Sciatic nerve (tissue), 2 donors: ENCODE measurements around the gene KCNJ3. TPM values are rescaled to one million over a fixed set of nuclear protein-coding genes. Genes with fewer than 3 reads are reported as not detected.
"Not testable (repeated sequence)": the region's sequence is repeated elsewhere in the genome, so short reads cannot be mapped to it uniquely, and the experiment has no call there.

ENCODE experiments used
- ATAC-seq: fragments of 200-7000 bp; cut with Tn5 transposase; one replicate; pipeline ENCODE4 v1.9.1; 2020; ENCODE audit warnings: mild to moderate bottlenecking, moderate library complexity
- DNase-seq: peaks from one replicate; pipeline ENCODE4 v3.0.0-alpha.2; 2020; ENCODE audit warnings: low spot score
- intact Hi-C: fragments of 100-400 bp; cut with DNase I; formaldehyde crosslinking; loops from one replicate; pipeline ENCODE4 v1.14.2; 2022
- total RNA-seq: library from RNA; stranded (reverse); fragmentation: NEBNext Ultra II Directional; extraction: Animal tissue kit (Norgen Biotek cat#: 25700); gene quantifications from one replicate; pipeline ENCODE4 v1.2.1, GENCODE V29; 2021
- donor health status: DM: no; HTN: no; CAD: no.
- donor health status: DM: no; HTN: no; CAD: no.

Gene KCNJ3
- total RNA-seq, 1 donor from 2014 or later, result 0.62 TPM

DNA sequence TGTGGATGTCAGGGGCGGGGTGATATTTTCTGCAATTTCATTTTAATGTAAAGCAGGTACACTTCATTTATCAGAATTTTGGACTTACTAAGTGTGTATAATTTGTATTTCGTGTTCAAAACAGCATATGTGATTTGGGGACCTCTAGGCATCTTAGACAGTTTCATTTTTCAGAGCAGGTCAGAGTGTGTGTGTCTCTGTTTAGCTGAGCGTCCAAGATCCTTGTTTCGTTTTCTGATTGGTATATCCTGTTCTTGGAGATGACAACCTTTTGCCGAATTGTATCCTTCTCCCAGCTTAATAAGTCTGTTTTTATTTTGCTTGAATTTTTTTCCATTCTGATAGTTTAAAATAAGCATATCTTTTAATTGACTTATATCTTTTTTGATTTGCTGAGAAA lies 128.3 kb downstream of the KCNJ3 start:
- intact Hi-C loops, result no loop called here
- ATAC-seq (no peak), DNase-seq (no peak)

- intact Hi-C loops, result no loop called here
- DNase-seq (no peak), ATAC-seq (no peak)
These were observed 128.8 kb downstream of the KCNJ3 start for GRCh38 chr2:154827286-154827685.

DNA sequence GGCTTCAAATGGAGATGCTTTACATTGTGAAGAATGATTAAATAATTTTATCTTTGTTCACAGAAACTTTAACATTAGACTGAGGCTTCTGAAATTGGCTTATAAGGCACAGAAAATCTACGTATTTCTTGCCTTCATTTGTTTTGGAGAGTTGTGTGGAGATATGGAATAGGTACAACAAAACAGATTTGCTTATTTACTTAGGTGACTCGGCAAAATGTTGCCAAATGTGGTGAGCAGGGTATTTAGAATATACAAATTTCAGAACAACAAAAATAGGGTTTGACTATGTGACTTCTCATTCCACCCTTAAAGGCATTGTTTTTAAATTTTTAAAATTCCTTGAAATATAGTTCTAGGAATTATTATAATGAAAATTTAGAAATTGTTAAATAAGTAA lies 134.2 kb downstream of the KCNJ3 start:
- intact Hi-C loops, result no loop called here
- ATAC-seq (no peak), DNase-seq (no peak)

DNA sequence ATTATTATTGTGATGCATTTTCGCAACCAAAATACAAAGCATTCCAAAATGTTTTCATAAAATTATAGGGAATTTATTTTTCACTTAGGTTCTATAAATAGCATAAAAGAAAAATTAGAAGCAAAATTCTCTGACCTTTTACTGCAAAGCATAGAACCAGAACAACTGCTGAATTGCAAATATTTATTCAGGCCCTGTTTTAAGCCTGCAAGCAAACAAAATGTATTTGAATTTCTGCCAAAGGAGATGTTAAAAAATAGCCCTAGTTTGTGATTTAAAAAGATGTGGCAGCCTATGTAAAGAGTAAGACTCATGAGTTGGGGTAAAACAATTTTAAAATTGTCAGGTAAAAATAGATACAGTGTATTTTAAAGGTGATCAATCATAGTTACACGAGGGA lies 138.1 kb downstream of the KCNJ3 start:
- intact Hi-C loops, result no loop called here
- no peak for ATAC-seq
- DNase-seq, result no peak

GRCh38 chr2:154837035-154837434 lies 138.5 kb downstream of the KCNJ3 start:
- DNase-seq (no peak), ATAC-seq (no peak)
- intact Hi-C loops, result no loop called here

- no peak for DNase-seq
- intact Hi-C loops, result no loop called here
- no peak for ATAC-seq
These were observed 146.0 kb downstream of the KCNJ3 start for GRCh38 chr2:154844513-154844912.

GRCh38 chr2:154846842-154847241 lies 148.3 kb downstream of the KCNJ3 start:
- no peak for DNase-seq
- ATAC-seq, result no peak
- intact Hi-C loops, result no loop called here

DNA sequence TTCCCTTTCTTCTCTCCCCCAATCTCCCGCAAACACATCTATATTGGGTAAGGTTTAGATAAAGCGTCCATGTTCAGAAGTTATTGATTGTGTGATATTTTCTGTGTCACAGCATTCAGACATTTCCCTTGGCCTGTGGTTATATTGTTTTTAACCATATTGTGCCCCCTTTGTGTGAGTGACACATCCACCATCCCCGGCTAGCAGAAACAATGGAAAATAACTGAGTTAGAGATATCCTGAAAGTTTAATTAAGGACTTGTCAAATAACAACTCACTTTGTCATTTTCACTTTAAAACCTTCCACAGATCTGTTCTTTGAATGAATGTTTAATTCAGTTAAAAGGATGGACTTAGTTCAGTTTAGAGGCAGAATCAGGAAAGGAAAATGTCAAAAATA lies 151.0 kb downstream of the KCNJ3 start:
- DNase-seq, result no peak
- no peak for ATAC-seq
- intact Hi-C loops, result no loop called here

- ATAC-seq (no peak), DNase-seq (no peak)
- intact Hi-C loops, result no loop called here
These were observed 152.0 kb downstream of the KCNJ3 start for GRCh38 chr2:154850532-154850931.

- no peak for DNase-seq
- no peak for ATAC-seq
- intact Hi-C loops, result no loop called here
These were observed 156.6 kb downstream of the KCNJ3 start for GRCh38 chr2:154855138-154855537.

DNA sequence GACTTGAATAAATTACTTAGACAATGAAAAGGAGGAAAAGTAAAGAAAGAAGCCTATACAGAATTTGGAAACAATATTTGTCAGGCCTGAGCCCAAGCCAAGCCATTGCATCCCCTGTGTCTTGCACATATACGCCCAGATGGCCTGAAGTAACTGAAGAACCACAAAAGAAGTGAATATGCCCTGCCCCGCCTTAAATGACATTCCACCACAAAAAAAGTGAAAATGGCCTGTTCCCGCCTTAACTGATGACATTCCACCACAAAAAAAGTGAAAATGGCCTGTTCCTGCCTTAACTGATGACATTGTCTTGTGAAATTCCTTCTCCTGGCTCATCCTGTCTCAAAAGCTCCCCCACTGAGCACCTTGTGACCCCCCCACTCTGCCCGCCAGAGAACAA lies 168.7 kb downstream of the KCNJ3 start:
- intact Hi-C loops, DNase-seq, ATAC-seq: not testable (repeated sequence)

DNA sequence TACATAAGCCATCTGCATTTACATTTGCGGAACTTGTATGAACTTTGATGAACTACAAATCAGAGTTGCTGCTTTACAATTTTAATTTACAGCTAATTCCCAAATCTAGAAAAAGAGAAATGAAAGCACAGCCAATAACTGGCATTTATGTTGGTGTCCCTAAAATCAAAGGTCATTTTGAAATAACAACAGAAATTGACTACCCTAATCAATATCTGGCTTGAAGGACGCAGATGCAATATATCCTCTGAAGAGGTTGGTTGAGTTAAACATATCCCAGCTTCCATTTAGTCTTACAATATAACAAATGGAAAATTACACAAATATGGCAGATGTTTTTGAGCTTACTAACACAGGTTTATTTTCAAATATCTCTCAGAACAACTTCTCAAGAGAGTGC lies 177.5 kb downstream of the KCNJ3 start:
- DNase-seq, result no peak
- intact Hi-C loops, result no loop called here
- no peak for ATAC-seq

DNA sequence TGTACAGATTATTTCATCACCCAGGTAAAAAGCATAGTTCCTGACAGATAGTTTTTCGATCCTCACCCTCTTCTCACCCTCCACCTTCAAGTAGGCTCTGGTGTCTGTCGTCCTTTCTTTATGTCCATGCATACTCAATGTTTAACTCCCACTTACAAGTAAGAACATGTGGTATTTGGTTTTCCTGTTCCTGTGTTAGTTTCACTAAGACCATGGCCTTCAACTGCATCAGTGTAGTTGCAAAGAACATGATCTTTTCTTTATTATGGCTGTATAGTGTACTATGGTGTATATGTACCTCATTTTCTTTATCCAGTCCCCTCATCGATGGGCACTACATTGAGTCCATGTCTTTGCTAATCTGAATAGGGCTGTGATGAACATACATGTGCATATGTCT lies 184.2 kb downstream of the KCNJ3 start:
- intact Hi-C loops, result no loop called here
- DNase-seq (no peak), ATAC-seq (no peak)

GRCh38 chr2:154886316-154886715 lies 187.8 kb downstream of the KCNJ3 start:
- intact Hi-C loops, result no loop called here
- DNase-seq (no peak), ATAC-seq (no peak)

- intact Hi-C loops, result no loop called here
- DNase-seq (no peak), ATAC-seq (no peak)
These were observed 199.8 kb downstream of the KCNJ3 start for GRCh38 chr2:154898269-154898668.

DNA sequence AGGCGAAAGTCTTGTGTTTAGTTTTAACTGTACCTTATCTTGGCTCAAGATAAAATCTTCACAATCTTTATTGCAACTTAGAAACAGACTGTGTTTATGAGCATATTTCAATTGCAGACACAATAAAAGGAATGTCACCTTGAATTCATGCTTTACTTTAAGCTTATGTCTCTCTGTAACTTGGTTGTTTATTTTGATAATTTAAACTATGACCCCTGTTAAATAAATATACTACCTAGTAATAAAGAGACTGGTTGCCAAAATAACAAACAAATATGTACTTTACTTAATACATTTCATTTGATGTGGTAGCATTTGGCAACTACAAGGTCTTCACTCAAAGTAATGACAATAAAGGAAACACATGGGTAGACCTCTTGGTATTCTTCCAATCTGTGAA lies 202.6 kb downstream of the KCNJ3 start:
- ATAC-seq (no peak), DNase-seq (no peak)
- intact Hi-C loops, result no loop called here
